GM18861 (cell line): Measurements from ENCODE around the gene AVPR2.

Experiments
- ATAC-seq: cut with Tn5 transposase; IDR thresholded peaks from one replicate; pipeline ENCODE4 v1.9.1; 2021; ENCODE audit not compliant: unreplicated experiment

The AVPR2 gene

DNA sequence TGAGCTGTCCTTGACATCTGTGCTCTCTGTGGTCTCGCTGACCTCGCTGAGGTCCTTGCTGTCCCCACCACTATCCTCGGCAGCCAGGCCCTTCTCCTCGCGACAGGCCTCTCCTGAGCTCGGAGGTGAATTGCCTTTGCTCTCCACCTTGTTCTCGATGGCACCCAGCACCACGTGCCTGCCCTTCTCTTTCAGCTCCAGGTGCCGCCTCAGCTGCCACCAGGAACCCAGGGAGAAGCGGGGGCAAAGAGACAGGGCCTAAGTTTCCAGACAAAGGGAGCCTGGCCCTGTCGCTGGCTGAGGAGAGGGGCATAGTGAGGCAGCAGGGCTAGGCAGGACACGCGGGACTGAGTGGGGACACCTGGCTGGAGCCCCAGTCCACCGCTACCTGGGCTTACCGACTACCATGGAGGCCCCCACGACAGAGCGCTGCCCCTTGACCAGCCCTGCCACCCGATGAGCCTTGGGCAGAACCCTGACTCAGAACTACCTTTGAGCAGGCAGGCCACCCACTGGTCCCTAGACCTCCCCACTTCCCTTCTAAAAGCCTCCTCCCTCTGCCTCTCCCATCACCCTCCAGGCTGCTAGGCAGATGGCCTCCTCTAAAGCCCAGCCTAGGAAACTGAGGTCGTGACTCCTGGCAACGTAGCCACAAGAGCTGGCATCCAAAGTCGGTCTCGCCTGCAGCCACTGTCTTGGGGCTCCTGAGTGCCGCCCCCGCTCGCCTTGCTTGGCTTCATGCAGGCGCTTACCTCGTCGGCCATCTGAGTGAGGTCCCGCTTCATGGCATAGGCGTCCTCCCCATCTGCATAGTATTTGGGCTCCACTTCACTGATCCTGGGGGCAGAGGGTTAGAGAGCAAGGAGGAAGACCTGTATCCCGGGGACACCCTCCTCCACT lies 25.8 kb downstream of the AVPR2 start:
- ATAC-seq = no peak

DNA sequence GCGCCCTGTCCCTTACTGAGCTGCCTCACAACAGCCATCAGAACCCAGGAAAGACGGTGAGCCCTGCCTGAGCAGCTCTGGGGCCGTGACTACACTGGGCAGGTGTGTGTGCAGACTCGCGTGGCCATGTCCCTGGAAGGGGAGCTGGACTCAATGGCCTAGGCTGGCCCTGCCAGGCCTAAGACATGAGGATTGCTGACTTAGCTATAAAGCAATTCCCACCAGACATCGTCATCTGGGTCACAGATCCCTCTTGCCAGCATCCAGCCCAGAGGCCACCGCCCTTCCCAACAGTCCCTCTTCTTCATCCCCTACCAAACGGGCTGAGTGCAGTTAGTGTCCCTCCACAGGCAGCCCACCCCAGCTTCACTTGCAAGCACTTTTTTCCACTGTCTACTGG lies 26.7 kb downstream of the AVPR2 start:
- ATAC-seq = no peak

GRCh38 chrX:153931748-153932147 lies 27.3 kb downstream of the AVPR2 start:
- ATAC-seq = no peak

DNA sequence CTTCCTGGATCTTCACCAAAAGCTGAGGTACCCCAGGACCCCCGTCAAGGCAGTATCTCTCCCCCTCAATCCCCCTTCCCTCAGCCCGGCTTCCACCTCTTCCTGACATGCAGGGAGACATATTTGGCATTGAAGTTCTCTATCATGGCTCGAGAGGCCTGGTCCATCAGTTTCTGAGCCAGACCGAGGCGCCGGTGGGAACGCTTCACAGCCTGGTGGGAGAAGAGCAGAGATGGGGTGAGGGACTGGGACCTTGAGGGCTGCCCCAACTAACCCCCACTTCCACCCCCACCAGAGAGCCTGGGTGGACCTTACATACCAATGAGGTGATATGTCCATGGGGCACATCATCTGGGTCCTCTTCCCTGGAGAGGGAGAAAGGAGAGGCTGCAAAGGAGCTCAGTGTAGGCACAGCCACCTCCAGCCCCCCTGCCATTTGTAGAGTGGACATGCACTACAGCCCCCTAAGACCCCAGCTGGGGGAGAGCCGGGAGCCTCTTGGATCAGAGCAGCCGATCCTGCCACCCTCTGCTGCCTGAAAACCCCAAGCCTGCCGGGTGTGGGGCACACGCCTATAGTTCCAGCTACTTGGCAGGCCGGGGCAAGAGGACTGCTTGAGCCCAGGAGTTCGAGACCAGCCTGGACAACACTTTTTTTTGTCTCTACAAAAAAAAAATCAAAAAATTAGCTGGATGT lies 27.9 kb downstream of the AVPR2 start:
- no peak for ATAC-seq

DNA sequence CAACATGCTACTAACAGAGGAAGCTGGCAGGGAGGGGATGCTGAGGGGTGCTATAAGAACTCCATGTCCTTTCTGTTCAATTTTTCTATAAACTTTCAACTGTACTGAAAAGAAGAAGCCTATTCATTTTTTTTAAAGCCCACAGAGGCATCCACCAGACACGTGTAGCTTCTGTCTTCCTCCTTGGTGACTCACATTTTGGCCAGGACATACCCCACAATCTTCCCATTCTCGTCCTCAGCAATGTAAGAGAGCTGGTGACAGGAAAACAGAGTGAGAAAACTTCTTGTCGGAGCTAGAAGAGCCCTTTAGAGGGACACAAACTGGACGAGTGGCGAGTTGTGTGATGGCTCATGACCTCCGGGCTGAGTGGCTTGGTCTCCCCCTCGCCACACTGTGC lies 29.3 kb downstream of the AVPR2 start:
- no peak for ATAC-seq

GRCh38 chrX:153934148-153934761 lies 29.8 kb downstream of the AVPR2 start:
- ATAC-seq = no peak

- ATAC-seq = no peak
Observed at GRCh38 chrX:153934762-153935325, 30.4 kb downstream of the AVPR2 start, which contains the start of gene NAA10. Gene NAA10 (minus strand): TSS chrX:153935037. CDS start chrX:153934904, 133 bp downstream.

DNA sequence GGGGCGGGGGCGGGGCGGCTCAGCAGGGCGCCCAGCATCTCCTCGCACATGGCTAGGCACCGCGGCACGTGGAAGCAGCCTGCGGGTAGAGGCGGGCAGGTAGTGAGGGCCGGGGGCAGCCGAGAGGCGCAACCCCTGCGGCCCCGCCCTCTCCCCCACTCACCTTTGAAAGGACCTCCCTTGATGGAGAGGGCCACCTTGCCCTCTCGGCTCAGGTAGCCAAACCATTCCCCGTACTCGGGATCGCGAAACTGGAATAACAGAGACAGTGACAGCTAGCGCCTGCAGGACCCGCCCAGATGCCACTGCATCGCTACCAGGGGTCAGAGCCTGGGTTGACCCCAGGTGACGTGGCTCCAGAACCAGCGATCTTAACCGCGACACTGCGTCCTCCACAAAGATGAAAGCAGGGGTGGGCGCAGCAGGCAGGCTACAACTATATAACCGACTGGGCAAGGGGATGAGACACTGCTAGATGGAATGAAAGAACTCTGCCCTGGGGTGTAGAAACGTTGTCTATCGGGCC lies 30.9 kb downstream of the AVPR2 start:
- ATAC-seq = no peak

GRCh38 chrX:153937056-153937455 lies 32.6 kb downstream of the AVPR2 start:
- ATAC-seq = no peak

DNA sequence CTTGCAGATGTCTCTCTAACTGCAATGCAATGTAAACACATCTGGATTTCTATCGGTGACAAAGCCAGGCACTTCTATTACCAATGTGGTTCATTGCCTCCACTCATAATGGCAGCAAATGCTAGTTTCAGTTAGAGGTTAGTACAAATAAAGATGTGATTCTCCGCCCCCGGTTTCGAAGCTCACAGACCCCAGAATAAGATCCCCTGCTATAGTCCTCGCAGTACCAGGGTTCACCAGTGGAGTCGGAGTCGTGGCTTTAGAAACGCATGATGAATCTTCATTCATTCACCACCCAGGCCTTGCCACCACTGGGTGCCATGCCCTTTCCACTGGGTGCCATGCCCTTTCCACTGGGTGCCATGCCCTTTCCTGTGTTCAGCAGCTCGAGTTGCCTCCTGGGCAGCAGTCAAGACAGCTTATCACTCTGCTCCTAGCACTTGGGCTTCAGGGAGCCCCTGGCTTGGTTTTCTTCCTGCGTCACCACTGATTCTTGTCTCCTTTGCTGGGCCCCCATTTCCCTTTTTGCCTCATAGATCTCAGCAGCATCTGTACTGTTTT lies 33.8 kb downstream of the AVPR2 start:
- ATAC-seq = no peak

DNA sequence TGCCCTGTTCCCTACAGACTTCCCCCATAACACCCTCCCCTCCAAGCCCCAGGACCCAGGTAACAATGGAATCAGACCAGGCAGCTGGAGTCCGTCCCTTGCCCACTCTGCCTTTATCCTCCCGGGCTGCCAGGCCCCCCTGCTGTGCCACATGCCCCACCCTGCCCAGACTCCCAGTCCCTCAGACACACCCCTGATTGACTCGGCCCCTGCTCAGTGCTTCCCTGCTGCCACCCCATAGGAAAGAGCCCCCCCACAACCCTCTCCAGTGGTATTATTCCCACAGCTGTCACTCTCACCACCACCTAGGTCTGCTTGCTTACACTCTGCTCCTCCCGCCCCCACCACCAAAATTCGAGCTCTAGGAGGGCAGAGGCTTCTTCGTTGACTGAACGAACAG lies 35.1 kb downstream of the AVPR2 start:
- no peak for ATAC-seq

DNA sequence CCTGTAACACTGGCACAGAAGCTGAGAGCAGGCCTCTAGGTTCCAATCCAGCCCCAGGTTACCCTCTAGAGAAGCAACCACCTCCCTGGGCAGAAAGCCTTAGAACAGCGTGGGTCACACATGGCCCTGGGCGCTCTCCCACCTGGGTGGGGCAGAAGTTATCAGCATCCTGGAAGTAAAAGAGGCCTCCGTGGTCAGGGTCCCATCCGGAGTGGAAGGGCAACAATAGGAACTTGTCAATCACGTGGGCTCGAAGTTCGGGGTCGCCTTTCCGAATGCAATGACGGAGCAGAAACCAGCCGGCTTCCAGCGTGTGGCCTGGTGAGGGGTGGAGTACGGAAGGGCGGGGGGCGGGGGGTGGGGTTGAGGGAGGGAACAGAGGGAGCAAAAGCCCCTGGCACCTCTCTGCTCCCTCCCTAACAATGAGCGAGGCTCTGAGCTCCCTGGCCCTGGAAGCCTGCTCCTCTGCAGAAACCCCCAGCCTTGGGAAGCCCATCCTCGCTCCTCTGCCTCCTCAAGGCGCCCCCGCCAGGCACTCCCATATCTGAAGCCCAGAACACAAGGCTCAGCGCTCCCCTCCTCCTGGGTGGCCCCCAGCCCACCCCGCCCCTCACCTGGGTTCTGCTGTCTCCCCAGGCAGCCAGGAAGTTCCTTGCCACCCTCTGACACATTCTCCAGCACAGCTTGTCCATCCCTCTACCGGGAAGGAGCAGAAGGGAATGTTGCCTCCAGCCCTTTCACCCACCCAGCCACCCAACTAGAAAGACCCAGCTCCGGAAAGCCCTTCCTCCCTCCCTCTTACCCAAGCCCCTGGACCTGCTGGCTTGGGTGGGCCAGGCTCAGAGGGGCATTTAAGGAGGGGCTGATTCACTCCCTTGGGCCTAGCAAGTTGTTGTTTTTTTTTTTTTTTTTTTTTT lies 37.1 kb downstream of the AVPR2 start:
- no peak for ATAC-seq

- ATAC-seq = no peak
Observed at GRCh38 chrX:153944140-153944799, 39.8 kb downstream of the AVPR2 start, which contains the start of gene RENBP. Gene RENBP (minus strand): TSS chrX:153944643. CDS start chrX:153944610, 33 bp downstream.

DNA sequence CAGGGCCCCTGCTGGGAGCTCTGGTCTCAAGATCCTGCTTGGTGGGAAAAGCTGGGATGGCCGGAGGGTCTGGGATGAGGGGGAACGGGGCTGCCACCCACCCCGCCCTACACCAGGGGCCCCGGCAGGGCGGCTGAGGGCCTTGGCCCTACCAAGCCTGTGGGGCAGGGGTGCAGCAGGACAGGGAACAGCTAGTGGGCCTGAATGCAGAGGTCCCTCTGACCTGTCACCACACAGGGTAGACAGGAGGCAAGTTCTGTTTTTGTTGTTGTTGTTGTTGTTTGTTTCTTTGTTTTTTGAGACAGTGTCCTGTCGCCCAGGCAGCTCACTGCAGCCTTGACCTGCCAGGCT lies 40.3 kb downstream of the AVPR2 start:
- no peak for ATAC-seq

- no peak for ATAC-seq
Observed at GRCh38 chrX:153945956-153946943, 41.8 kb downstream of the AVPR2 start.

- ATAC-seq = peak; percentile 59
Observed at GRCh38 chrX:153947009-153947769, 42.7 kb downstream of the AVPR2 start.

DNA sequence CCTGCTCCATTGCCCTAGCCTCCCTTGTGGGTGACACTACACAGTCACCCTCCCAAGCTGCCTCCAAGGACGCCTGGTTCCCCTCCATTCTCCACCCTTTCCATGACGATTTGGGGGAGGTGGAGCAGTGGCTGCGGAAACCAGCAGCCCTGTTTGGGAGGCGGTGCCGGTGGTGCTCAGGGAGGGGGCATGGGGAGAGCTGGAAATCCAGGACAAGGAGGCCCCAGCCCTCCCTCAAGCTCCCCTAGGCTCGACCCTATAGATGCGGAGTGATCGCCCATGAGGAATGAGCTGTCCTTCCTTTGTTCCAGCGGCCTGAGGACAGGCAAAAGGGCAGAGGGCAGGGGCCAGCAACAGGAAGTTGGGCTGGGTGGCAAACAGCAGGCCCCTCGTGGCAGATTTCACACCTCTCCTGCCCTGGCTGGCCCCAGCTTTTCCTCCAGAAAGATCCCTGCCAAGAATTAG lies 43.6 kb downstream of the AVPR2 start:
- no peak for ATAC-seq
